ENCODE measurements around the gene SWI5. TPM values are rescaled to one million over a fixed set of nuclear protein-coding genes. Genes with fewer than 3 reads are reported as not detected.
A peak's percentile ranks its signal among the peaks of the same experiment; 100 is the strongest.

The SWI5 gene
- total RNA-seq, 2 donors from 2014 or later, result 33.4 to 46.9 TPM

- no peak for DNase-seq
- no peak overlapping the region for H3K27ac ChIP-seq (ENCODE audit: low read depth, low read length)
- peaks cover 5% of the 10 kb centered on the region for H3K36me3 Mint-ChIP-seq (ENCODE audit: low read depth)
- 80 to 94% methylated on average over 2 to 4 of the region's 4 CpGs for WGBS, 2 experiments (ENCODE audit: insufficient coverage in 1 of 2, insufficient read length in 1 of 2)
- no peak overlapping the region for H3K27ac Mint-ChIP-seq
- no peaks in the 10 kb centered on the region for H3K4me1 ChIP-seq (ENCODE audit: control insufficient read depth, insufficient read depth, low read length)
- H3K4me3 ChIP-seq (ENCODE audit: low read length), result no peak overlapping the region
- no peaks in the 10 kb centered on the region for H3K27me3 ChIP-seq (ENCODE audit: control insufficient read depth, insufficient read depth, low read length, poor library complexity, severe bottlenecking)
- TF ChIP-seq, protein P1, sequence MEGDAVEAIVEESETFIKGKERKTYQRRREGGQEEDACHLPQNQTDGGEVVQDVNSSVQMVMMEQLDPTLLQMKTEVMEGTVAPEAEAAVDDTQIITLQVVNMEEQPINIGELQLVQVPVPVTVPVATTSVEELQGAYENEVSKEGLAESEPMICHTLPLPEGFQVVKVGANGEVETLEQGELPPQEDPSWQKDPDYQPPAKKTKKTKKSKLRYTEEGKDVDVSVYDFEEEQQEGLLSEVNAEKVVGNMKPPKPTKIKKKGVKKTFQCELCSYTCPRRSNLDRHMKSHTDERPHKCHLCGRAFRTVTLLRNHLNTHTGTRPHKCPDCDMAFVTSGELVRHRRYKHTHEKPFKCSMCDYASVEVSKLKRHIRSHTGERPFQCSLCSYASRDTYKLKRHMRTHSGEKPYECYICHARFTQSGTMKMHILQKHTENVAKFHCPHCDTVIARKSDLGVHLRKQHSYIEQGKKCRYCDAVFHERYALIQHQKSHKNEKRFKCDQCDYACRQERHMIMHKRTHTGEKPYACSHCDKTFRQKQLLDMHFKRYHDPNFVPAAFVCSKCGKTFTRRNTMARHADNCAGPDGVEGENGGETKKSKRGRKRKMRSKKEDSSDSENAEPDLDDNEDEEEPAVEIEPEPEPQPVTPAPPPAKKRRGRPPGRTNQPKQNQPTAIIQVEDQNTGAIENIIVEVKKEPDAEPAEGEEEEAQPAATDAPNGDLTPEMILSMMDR (conservative IDR thresholded peaks at IDR 0.05), result no peak
- H3K4me1 Mint-ChIP-seq, result no peaks in the 10 kb centered on the region
- no peak overlapping the region for H3K9ac ChIP-seq (ENCODE audit: extremely low read depth, low read length, poor library complexity, severe bottlenecking)
- H3K27me3 Mint-ChIP-seq (ENCODE audit: insufficient read depth), result no peaks in the 10 kb centered on the region
- H3K36me3 ChIP-seq (ENCODE audit: control insufficient read depth, insufficient read depth, low read length), result peaks cover 10% of the 10 kb centered on the region
- H3K9me3 Mint-ChIP-seq, result no peaks in the 10 kb centered on the region
- H3K4me3 Mint-ChIP-seq, result no peak overlapping the region
- H3K9me3 ChIP-seq (ENCODE audit: control insufficient read depth, low read length), result no peaks in the 10 kb centered on the region
These were observed 34.0 kb upstream of the SWI5 start for GRCh38 chr9:128242124-128242523.

GRCh38 chr9:128242828-128243214 lies 33.3 kb upstream of the SWI5 start:
- Histone ChIP-seq H3K4me3 (ENCODE audit: low read length) (no peak overlapping the region), H3K4me1 (ENCODE audit: control insufficient read depth, insufficient read depth, low read length) (no peaks in the 10 kb centered on the region), H3K9me3 (ENCODE audit: control insufficient read depth, low read length) (no peaks in the 10 kb centered on the region), H3K27me3 (ENCODE audit: control insufficient read depth, insufficient read depth, low read length, poor library complexity, severe bottlenecking) (no peaks in the 10 kb centered on the region), H3K9ac (ENCODE audit: extremely low read depth, low read length, poor library complexity, severe bottlenecking) (no peak overlapping the region), H3K27ac (ENCODE audit: low read depth, low read length) (no peak overlapping the region), H3K36me3 (ENCODE audit: control insufficient read depth, insufficient read depth, low read length) (peaks cover 10% of the 10 kb centered on the region)
- TF ChIP-seq, protein P1 (conservative IDR thresholded peaks at IDR 0.05), result no peak
- Mint-ChIP-seq H3K9me3 (no peaks in the 10 kb centered on the region), H3K27me3 (ENCODE audit: insufficient read depth) (no peaks in the 10 kb centered on the region), H3K27ac (no peak overlapping the region), H3K4me3 (no peak overlapping the region), H3K36me3 (ENCODE audit: low read depth) (peaks cover 5% of the 10 kb centered on the region), H3K4me1 (no peaks in the 10 kb centered on the region)
- 91% methylated on average over 7 of the region's 7 CpGs; no CpG with 5 or more reads in 1 of the 2 experiments for WGBS, 2 experiments (ENCODE audit: insufficient coverage in 1 of 2, insufficient read length in 1 of 2)
- DNase-seq, result no peak

GRCh38 chr9:128243215-128244018 lies 32.7 kb upstream of the SWI5 start:
- Mint-ChIP-seq H3K27me3 (ENCODE audit: insufficient read depth) (peaks cover under 1% of the 10 kb centered on the region), H3K4me3 (no peak overlapping the region), H3K36me3 (ENCODE audit: low read depth) (peaks cover 5% of the 10 kb centered on the region), H3K9me3 (no peaks in the 10 kb centered on the region), H3K27ac (no peak overlapping the region), H3K4me1 (no peaks in the 10 kb centered on the region)
- no peaks in the 10 kb centered on the region for H3K4me1 ChIP-seq (ENCODE audit: control insufficient read depth, insufficient read depth, low read length)
- H3K27me3 ChIP-seq (ENCODE audit: control insufficient read depth, insufficient read depth, low read length, poor library complexity, severe bottlenecking), result no peaks in the 10 kb centered on the region
- H3K9me3 ChIP-seq (ENCODE audit: control insufficient read depth, low read length), result no peaks in the 10 kb centered on the region
- no peak overlapping the region for H3K4me3 ChIP-seq (ENCODE audit: low read length)
- 87% methylated on average over 2 to 13 of the region's 13 CpGs for WGBS, 2 experiments (ENCODE audit: insufficient coverage in 1 of 2, insufficient read length in 1 of 2)
- H3K27ac ChIP-seq (ENCODE audit: low read depth, low read length), result no peak overlapping the region
- peak; percentile 46 for DNase-seq
- H3K9ac ChIP-seq (ENCODE audit: extremely low read depth, low read length, poor library complexity, severe bottlenecking), result no peak overlapping the region
- TF ChIP-seq, protein P1 (conservative IDR thresholded peaks at IDR 0.05), result no peak
- H3K36me3 ChIP-seq (ENCODE audit: control insufficient read depth, insufficient read depth, low read length), result peaks cover 12% of the 10 kb centered on the region
